Measurements from ENCODE around the gene CCDC57. TPM values are rescaled to one million over a fixed set of nuclear protein-coding genes. Genes with fewer than 3 reads are reported as not detected.

CCDC57 gene
- total and polyA plus RNA-seq, 9 of the 15 experiments (the other 6 are each of a cell fraction or from before 2014, with no cell fraction given): 0.83 to 36.2 (median 13.6) TPM

DNA sequence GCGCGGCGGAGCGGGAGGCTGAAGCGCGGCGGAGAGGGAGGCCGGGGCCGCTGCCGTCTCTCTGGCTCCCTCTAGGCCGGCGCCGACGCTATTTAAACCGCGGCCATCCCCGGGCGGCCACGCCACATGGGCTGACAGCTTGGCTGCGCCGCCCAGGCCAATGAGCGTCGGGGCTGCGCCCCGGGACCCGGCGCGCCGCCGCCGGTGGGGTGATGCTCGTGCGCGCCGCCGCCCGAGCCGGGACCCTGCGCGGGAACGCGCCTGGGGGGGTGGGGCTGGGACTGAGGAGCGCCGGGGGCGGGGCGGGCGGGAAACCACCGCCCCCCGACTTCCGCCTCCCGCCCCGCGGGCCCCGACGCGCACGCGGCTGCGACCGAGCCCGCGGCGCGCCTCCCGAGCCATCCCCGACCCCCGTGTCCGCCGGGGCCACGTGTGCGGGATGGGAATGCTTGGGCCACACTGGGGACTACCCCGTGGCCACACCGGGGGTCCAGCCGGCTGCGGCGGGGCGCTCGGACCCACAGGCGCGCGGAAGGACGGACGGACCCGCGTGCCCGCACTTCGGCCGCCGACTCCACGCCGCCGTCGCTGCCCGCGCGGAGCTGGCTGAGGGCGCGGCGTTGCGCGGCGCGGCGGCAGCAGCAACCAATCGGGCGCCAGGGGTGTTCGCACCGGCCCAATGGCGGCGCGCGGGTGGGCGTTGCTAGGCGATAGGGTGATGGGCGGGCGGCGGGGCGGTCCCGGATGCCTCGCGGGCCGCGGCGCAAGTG, 114.3 kb downstream of the CCDC57 start, which contains the start of gene FASN (continued):
- TF ChIP-seq CBX3 (IDR thresholded peaks at IDR 0.05; ENCODE audit: borderline replicate concordance in 1 of 2, low read length in 2 of 2) (0 out of 3 replicates have a peak, but pooled peaks of 1 of the 2 experiments have one; percentile 20), PML (IDR thresholded peaks at IDR 0.05; ENCODE audit: low read length) (0 out of 2 replicates have a peak, but pooled peaks have one; percentile 42), MAFF (IDR thresholded peaks at IDR 0.05; ENCODE audit: low read length) (no peak), FOXJ2 (tag; IDR thresholded peaks at IDR 0.05) (no peak), ZNF57 (CRISPR knock-in tag; IDR thresholded peaks at IDR 0.05) (0 out of 2 replicates have a peak, but pooled peaks have one; percentile 51), LCOR (CRISPR knock-in tag; IDR thresholded peaks at IDR 0.05) (no peak), ZNF717 (CRISPR knock-in tag; IDR thresholded peaks at IDR 0.05) (no peak), PTBP1 (IDR thresholded peaks at IDR 0.05; ENCODE audit: low read depth, low read length) (no peak), GTF2E2 (tag; IDR thresholded peaks at IDR 0.05) (peak; percentile 74; the same call in 1 of the 2 replicates), MYC (IDR thresholded peaks at IDR 0.05; ENCODE audit: low read depth, low read length) (peak; percentile 95), MYC (CRISPR knock-in tag; IDR thresholded peaks at IDR 0.05; ENCODE audit: borderline replicate concordance, low read depth) (no peak), SREBF1 (IDR thresholded peaks at IDR 0.05; ENCODE audit: borderline replicate concordance, low read depth, low read length) (peak; percentile 98), ZSCAN29 (IDR thresholded peaks at IDR 0.05) (no peak), NONO (IDR thresholded peaks at IDR 0.05; ENCODE audit: low read depth in 2 of 2, low read length in 1 of 2) (peak in 1 of 2 experiments; percentile 83; a peak in 2 of 4 replicates), ZNF408 (CRISPR knock-in tag; IDR thresholded peaks at IDR 0.05; ENCODE audit: low read depth) (no peak), TCF7 (IDR thresholded peaks at IDR 0.05; ENCODE audit: borderline replicate concordance) (no peak), EP300 (IDR thresholded peaks at IDR 0.05; ENCODE audit: low read length) (no peak; the same call in 1 of the 2 replicates), ZNF696 (CRISPR knock-in tag; conservative IDR thresholded peaks at IDR 0.05) (no peak), ZNF354B (CRISPR knock-in tag; IDR thresholded peaks at IDR 0.05) (no peak), ZC3H8 (IDR thresholded peaks at IDR 0.05) (no peak), POU5F1 (IDR thresholded peaks at IDR 0.05; ENCODE audit: borderline replicate concordance, low read depth, low read length, partially characterized antibody) (no peak), ZNF785 (CRISPR knock-in tag; IDR thresholded peaks at IDR 0.05) (no peak)
- TF ChIP-seq, protein P1, sequence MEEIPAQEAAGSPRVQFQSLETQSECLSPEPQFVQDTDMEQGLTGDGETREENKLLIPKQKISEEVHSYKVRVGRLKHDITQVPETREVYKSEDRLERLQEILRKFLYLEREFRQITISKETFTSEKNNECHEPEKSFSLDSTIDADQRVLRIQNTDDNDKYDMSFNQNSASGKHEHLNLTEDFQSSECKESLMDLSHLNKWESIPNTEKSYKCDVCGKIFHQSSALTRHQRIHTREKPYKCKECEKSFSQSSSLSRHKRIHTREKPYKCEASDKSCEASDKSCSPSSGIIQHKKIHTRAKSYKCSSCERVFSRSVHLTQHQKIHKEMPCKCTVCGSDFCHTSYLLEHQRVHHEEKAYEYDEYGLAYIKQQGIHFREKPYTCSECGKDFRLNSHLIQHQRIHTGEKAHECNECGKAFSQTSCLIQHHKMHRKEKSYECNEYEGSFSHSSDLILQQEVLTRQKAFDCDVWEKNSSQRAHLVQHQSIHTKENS (CRISPR knock-in tag; IDR thresholded peaks at IDR 0.05): no peak
- TF ChIP-seq, protein P2, sequence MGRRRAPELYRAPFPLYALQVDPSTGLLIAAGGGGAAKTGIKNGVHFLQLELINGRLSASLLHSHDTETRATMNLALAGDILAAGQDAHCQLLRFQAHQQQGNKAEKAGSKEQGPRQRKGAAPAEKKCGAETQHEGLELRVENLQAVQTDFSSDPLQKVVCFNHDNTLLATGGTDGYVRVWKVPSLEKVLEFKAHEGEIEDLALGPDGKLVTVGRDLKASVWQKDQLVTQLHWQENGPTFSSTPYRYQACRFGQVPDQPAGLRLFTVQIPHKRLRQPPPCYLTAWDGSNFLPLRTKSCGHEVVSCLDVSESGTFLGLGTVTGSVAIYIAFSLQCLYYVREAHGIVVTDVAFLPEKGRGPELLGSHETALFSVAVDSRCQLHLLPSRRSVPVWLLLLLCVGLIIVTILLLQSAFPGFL (CRISPR knock-in tag; IDR thresholded peaks at IDR 0.05): no peak
- TF ChIP-seq, protein P3, sequence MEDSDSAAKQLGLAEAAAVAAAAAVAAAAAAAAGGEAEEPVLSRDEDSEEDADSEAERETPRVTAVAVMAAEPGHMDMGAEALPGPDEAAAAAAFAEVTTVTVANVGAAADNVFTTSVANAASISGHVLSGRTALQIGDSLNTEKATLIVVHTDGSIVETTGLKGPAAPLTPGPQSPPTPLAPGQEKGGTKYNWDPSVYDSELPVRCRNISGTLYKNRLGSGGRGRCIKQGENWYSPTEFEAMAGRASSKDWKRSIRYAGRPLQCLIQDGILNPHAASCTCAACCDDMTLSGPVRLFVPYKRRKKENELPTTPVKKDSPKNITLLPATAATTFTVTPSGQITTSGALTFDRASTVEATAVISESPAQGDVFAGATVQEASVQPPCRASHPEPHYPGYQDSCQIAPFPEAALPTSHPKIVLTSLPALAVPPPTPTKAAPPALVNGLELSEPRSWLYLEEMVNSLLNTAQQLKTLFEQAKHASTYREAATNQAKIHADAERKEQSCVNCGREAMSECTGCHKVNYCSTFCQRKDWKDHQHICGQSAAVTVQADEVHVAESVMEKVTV (CRISPR knock-in tag; IDR thresholded peaks at IDR 0.05): no peak
- TF ChIP-seq, protein P4, sequence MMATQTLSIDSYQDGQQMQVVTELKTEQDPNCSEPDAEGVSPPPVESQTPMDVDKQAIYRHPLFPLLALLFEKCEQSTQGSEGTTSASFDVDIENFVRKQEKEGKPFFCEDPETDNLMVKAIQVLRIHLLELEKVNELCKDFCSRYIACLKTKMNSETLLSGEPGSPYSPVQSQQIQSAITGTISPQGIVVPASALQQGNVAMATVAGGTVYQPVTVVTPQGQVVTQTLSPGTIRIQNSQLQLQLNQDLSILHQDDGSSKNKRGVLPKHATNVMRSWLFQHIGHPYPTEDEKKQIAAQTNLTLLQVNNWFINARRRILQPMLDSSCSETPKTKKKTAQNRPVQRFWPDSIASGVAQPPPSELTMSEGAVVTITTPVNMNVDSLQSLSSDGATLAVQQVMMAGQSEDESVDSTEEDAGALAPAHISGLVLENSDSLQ (IDR thresholded peaks at IDR 0.05): peak; percentile 91
